Astrocyte of the spinal cord (primary cell): ENCODE data around the gene NTN1.
"Not testable (repeated sequence)": the region's sequence is repeated elsewhere in the genome, so short reads cannot be mapped to it uniquely, and the experiment has no call there.

ENCODE experiments used
- DNase-seq: peaks from one replicate; pipeline ENCODE4 v3.0.0; 2011; ENCODE audit warnings: low read depth, low spot score
- H3K4me3 ChIP-seq: 2 replicates; pipeline ENCODE4 v1.5.1; 2011; ENCODE audit warnings: low read depth, mild to moderate bottlenecking, low read length, moderate library complexity
- in situ Hi-C: cut with HindIII; loops from 2 replicates; pipeline ENCODE4 v1.10.0; 2017; ENCODE audit warnings: low sequenced_read_pairs
- TF ChIP-seq, protein P1 (sequence below): IDR thresholded peaks from 2 replicates; pipeline ENCODE4 v1.5.1; 2012; ENCODE audit warnings: low read depth, mild to moderate bottlenecking, low read length, inconsistent platforms

The NTN1 gene

DNA sequence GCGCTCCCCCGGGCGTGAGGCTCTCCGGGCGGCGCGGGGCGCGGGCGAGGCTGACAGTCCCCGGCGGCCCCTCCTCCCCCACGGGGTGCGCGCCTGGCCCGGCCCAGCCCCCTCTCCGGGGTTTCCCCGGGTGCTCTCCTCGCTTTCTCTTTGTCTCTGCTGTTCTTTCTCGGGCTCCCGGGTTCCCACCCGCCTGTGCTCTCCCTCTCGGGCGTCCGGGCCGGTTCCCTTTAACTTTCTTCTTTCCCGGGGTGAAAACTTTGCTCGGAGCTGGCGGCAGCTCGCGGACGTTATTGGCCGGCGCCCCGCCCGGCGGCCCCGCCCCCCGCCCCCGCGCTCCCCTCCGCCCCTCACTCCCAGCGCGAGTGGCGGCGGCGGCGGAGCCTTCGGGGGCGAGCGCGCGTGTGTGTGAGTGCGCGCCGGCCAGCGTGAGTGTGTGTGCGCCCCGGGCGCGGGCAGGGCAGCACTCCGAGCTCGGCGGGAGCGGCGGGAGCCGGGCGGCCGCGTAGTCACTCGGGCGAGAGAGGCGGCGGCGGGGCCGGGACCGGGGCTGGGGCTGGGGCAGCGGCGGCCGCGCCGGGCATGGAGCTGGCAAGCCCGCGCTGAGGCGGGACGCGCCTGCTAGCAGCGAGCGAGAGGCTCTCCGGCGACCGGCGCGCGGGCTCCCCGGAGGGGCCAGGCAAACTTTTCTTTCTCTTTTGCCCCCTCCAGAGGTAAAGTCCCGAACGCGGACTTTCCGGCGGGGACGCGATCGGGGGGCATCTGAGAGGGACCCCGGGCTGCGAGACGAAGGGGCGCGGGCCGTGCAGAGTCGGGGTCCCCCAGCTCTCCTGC is at the start of gene NTN1:
TSS of gene NTN1 (plus strand) at position 353 of the 834 bp plus-strand sequence. CDS start 864 bp downstream, outside the sequence.
- TF ChIP-seq, protein P1, sequence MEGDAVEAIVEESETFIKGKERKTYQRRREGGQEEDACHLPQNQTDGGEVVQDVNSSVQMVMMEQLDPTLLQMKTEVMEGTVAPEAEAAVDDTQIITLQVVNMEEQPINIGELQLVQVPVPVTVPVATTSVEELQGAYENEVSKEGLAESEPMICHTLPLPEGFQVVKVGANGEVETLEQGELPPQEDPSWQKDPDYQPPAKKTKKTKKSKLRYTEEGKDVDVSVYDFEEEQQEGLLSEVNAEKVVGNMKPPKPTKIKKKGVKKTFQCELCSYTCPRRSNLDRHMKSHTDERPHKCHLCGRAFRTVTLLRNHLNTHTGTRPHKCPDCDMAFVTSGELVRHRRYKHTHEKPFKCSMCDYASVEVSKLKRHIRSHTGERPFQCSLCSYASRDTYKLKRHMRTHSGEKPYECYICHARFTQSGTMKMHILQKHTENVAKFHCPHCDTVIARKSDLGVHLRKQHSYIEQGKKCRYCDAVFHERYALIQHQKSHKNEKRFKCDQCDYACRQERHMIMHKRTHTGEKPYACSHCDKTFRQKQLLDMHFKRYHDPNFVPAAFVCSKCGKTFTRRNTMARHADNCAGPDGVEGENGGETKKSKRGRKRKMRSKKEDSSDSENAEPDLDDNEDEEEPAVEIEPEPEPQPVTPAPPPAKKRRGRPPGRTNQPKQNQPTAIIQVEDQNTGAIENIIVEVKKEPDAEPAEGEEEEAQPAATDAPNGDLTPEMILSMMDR = no peak
- no peak for DNase-seq
- H3K4me3 ChIP-seq = peak within 1 kb of the TSS; percentile 44
- in situ Hi-C loops = no loop called here

DNA sequence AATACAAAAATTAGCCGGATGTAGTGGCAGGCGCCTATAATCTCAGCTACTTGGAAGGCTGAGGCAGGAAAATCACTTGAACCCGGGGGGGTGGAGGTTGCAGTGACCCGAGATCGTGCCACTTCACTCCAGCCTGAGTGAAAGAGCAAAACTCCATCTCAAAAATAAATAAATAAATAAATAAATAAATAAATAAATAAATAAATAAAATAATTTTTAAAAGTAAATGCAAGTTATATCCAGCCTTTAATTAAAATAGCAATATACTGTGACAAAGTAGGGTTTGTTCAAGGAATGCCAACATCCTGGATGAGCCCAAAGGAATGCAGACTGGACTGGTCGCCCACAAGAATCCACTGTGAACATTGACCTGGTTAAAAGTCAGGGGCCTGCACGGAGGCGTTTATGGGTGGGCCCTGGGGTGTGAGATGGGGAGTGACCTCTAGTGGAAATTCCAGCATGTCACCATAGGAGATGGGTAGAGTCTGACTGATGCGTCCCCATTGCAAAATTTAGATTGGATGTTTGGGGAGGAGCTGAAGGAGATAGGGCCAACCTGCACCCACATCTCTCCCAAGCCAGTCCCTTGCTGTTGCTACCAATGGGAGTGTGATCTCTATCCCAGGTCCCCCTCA is 46.1 kb upstream of the NTN1 start:
- DNase-seq = no peak
- no peak overlapping the region for H3K4me3 ChIP-seq
- in situ Hi-C loops = no loop called here
- TF ChIP-seq, protein P1 = no peak

DNA sequence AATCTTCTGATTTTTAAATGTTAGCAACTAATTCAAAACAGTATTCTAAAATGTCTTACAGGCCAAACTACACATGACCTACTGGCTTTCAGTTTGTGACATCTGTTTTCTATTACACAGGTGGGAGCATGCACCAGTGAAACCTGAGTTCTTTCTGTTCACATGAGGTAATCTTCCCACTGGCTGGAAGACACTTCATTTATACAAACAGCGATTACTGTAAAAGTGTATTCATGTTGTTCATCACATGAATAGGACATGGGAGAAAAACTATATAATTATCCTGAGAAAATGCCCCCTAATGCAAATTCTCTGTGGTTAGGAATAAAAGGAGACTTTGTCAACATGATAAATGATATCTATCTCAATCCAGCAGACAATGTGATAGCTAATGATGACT is 44.7 kb upstream of the NTN1 start:
- TF ChIP-seq, protein P1 = no peak

DNA sequence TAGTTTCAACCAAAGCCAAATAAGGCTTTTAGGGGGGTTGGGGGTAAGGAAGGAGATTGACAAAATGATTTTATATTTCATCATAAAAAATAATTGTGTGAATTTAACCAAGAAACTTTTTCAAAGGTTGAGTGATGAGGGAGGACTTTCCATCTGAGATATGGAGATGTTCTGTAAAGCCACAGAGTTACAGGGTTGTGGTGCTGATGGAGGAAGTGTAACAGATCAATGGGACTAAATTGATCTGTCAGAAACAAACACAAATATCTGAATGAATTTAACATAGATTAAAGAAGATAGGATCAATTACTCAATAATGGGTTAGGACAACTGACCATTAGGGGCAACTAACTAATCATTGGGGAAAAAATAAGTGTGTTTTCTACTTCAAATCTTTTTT is 41.6 kb upstream of the NTN1 start:
- DNase-seq = no peak
- TF ChIP-seq, protein P1 = no peak
- H3K4me3 ChIP-seq = no peak overlapping the region
- in situ Hi-C loops = no loop called here

More for the DNA sequence above, 44.7 kb upstream of the NTN1 start:
- H3K4me3 ChIP-seq = no peak overlapping the region
- in situ Hi-C loops = no loop called here
- DNase-seq = no peak

DNA sequence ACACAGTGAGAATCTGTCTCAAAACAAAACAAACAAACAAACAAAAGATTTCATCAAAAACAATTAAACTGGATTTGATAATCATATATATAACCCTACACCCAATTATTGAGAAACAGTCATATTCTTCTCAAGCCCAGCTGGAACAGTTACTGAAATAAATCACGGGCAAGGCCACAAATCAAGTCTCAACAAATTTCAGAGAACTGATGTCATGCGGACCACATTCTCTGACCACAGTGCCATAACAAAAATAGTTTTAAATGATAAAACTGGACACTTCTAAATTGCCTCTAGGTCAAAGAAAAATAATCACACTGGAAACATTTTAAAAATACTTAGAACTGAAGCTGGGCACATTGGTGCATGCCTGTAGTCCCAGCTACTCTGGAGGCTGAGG is 39.9 kb upstream of the NTN1 start:
- in situ Hi-C loops = no loop called here

DNA sequence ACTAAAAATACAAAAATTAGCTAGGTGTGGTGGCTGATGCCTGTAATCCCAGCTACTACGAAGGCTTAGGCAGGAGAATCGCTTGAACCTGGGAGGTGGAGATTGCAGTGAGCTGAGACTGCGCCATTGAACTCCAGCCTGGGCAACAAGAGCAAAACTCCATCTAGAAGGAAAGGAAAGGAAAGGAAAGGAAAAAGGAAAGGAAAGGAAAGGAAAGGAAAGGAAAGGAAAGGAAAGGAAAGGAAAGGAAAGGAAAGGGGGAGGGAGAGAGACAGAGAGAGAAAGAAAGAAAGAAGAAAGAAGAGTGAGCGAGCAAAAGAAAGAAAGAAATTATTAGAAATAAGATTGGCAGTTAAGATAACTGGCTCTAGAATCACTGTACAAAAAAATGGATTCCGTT is 37.1 kb upstream of the NTN1 start:
- in situ Hi-C loops, H3K4me3 ChIP-seq, DNase-seq: not testable (repeated sequence)

More for the DNA sequence above, 39.9 kb upstream of the NTN1 start:
- TF ChIP-seq, protein P1 = no peak
- no peak for DNase-seq
- H3K4me3 ChIP-seq = no peak overlapping the region
